Measurements from ENCODE around the gene RAB27B. TPM values are rescaled to one million over a fixed set of nuclear protein-coding genes. Genes with fewer than 3 reads are reported as not detected.

The RAB27B gene
- total RNA-seq, 1 donor from 2014 or later = 22.2 TPM

DNA sequence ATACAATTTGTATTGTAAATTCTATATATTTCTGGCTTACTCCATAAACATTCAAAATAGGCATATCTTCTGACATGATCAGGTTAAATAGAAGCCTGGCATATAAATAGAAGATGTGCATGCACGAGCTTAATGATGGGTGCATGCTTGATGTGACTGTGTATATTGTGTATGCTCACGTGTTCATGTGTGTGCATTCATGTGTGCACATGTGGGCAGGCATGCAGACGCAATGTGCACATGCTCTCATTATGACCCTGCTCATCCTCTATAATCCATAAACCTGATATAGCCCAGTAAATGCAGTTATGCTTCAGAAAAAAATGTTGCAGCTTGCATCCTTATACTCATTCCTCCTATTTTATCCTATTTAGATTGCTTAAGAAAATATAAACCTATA lies 29.2 kb downstream of the RAB27B start:
- DNase-seq = no peak
- Histone ChIP-seq H3K9me3 (no peaks in the 10 kb centered on the region), H3K4me1 (no peaks in the 10 kb centered on the region), H3K27me3 (no peaks in the 10 kb centered on the region), H3K4me3 (no peak overlapping the region), H3K27ac (no peak overlapping the region), H3K36me3 (no peaks in the 10 kb centered on the region)
- intact Hi-C loops (cut with DNase I) = no loop called here
- no peak for ATAC-seq
- TF ChIP-seq, protein P1, sequence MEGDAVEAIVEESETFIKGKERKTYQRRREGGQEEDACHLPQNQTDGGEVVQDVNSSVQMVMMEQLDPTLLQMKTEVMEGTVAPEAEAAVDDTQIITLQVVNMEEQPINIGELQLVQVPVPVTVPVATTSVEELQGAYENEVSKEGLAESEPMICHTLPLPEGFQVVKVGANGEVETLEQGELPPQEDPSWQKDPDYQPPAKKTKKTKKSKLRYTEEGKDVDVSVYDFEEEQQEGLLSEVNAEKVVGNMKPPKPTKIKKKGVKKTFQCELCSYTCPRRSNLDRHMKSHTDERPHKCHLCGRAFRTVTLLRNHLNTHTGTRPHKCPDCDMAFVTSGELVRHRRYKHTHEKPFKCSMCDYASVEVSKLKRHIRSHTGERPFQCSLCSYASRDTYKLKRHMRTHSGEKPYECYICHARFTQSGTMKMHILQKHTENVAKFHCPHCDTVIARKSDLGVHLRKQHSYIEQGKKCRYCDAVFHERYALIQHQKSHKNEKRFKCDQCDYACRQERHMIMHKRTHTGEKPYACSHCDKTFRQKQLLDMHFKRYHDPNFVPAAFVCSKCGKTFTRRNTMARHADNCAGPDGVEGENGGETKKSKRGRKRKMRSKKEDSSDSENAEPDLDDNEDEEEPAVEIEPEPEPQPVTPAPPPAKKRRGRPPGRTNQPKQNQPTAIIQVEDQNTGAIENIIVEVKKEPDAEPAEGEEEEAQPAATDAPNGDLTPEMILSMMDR (IDR thresholded peaks at IDR 0.05) = no peak

DNA sequence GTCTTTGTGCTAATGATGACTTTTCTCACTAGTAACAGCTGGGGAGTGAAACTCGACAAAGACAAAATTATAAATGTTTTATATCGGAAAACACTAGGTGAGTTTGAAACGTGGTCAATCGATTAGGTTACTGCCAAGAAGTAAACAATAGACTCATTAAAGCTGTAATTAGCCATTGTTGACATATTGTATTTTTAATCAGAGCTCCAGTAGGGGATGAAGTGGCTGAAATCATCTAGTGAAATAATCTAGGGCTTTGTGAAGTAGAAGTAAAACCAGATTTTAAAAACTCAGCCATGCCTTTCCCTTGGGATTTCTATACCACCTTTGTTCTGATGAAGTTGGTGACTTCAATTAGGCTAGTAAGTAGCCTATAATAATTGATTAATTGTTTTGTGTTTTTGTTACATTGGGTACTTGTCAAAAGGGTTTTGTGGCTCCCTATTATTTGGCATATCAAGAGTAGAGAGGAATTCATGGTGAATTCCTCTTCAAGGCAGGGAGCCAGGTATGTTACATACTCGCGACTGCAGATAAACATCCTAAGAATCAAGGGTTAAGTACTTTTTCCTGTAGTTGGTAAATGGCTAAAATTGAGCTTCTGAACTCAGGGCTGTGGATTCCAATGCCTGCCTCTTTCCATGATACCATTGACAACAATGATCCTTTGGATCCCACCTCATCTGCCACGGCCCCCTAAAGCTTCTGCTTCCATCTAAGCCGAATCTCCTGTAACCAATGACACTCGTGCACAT lies 31.6 kb downstream of the RAB27B start:
- intact Hi-C loops (cut with DNase I) = no loop called here
- H3K4me1 ChIP-seq = no peaks in the 10 kb centered on the region
- no peak for ATAC-seq
- TF ChIP-seq, protein P1 (IDR thresholded peaks at IDR 0.05) = no peak
- H3K36me3 ChIP-seq = no peaks in the 10 kb centered on the region
- no peaks in the 10 kb centered on the region for H3K9me3 ChIP-seq
- no peaks in the 10 kb centered on the region for H3K27me3 ChIP-seq
- no peak overlapping the region for H3K4me3 ChIP-seq
- H3K27ac ChIP-seq = no peak overlapping the region
- DNase-seq = no peak

DNA sequence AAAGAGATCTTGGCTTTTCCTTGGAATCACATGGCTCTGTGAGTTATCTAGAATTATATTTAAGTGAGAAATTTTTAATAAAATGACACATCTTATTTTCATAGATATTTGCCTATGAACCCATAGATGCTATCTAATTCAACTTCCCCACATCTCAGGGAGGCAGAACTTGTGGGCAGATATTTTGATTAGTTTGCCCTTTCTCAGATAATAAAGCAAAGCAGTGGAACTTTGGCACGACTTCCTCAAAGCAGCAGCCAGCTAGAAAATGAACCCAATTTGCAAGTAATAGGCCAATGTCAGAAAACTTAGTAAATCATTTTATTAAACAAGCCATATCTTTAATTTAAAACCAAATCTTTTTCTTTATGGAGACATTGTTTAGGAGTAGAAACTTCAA lies 32.7 kb downstream of the RAB27B start:
- TF ChIP-seq, protein P1 (IDR thresholded peaks at IDR 0.05) = no peak
- ATAC-seq (no peak), DNase-seq (no peak)
- Histone ChIP-seq H3K27me3 (no peaks in the 10 kb centered on the region), H3K27ac (no peak overlapping the region), H3K9me3 (no peaks in the 10 kb centered on the region), H3K4me3 (no peak overlapping the region), H3K4me1 (no peaks in the 10 kb centered on the region), H3K36me3 (no peaks in the 10 kb centered on the region)
- intact Hi-C loops (cut with DNase I) = no loop called here

DNA sequence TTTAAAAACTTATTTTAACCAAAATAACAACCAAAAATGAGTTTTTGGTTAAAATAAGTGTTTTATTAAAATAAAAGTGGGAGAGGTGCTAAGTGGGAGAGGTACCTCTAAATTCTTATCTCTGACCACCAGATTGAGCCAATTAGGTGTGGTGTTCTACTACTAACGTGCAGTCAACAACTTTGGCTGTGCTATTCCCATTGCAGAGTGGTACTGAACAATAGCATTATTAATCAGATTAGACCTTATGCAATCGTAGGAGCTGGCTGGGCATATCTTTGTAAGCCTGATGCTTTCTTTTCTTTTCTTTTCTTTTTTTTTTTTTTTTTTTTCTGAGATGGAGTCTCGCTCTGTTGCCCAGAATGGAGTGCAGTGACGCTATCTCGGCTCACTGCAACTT lies 38.9 kb downstream of the RAB27B start:
- H3K4me3 ChIP-seq = no peak overlapping the region
- TF ChIP-seq, protein P1 (IDR thresholded peaks at IDR 0.05) = no peak
- intact Hi-C loops (cut with DNase I) = no loop called here
- no peaks in the 10 kb centered on the region for H3K9me3 ChIP-seq
- no peak overlapping the region for H3K27ac ChIP-seq
- DNase-seq (no peak), ATAC-seq (no peak)
- no peaks in the 10 kb centered on the region for H3K36me3 ChIP-seq
- no peaks in the 10 kb centered on the region for H3K4me1 ChIP-seq
- no peaks in the 10 kb centered on the region for H3K27me3 ChIP-seq

DNA sequence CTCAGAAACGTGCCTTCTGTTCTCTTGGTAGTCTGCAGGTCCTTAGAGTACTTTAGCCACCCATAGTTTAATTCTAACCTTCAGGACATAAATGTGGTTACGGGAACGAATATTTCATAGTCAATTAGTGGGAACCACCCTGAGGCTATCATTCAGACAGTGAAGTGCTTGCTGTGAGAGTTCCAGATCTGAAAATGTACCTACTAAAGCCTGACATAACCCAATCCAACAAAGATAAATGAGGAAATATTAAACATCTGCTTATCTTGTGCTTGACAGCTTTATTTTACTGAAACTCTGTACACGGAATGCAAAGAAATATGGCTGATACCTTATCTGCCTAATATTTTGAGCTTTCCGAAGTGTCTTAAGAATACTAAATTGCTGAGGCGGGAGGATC lies 43.0 kb downstream of the RAB27B start:
- Histone ChIP-seq H3K4me3 (no peak overlapping the region), H3K4me1 (no peaks in the 10 kb centered on the region), H3K27ac (no peak overlapping the region), H3K9me3 (no peaks in the 10 kb centered on the region), H3K36me3 (no peaks in the 10 kb centered on the region), H3K27me3 (no peaks in the 10 kb centered on the region)
- intact Hi-C loops (cut with DNase I) = no loop called here
- no peak for ATAC-seq
- TF ChIP-seq, protein P1 (IDR thresholded peaks at IDR 0.05) = no peak
- DNase-seq = no peak

DNA sequence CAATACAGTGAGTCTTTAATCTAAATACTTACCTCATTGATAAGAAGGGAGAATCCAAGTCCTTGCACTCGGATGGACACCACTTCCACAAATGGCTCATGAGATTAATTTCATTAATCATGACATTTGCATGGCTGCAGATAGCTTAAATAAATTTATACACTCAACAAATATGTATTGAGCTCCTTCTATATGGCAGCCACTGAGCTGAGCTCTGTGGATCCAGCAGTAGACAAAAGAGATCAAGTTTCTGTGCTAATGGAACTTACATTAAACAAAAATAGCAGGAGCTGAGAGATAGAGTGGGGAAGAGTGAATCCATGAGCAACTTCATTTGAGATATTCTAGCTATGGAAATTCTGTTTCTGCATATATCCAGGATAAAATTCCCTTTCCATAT lies 44.4 kb downstream of the RAB27B start:
- no peaks in the 10 kb centered on the region for H3K4me1 ChIP-seq
- DNase-seq (no peak), ATAC-seq (no peak)
- H3K36me3 ChIP-seq = no peaks in the 10 kb centered on the region
- intact Hi-C loops (cut with DNase I) = no loop called here
- TF ChIP-seq, protein P1 (IDR thresholded peaks at IDR 0.05) = no peak
- no peak overlapping the region for H3K27ac ChIP-seq
- no peaks in the 10 kb centered on the region for H3K27me3 ChIP-seq
- no peaks in the 10 kb centered on the region for H3K9me3 ChIP-seq
- H3K4me3 ChIP-seq = no peak overlapping the region
